Effector memory CD4-positive, alpha-beta T cell (primary cell): ENCODE measurements around the gene MGAT4A.
"Not testable (repeated sequence)": the region's sequence is repeated elsewhere in the genome, so short reads cannot be mapped to it uniquely, and the experiment has no call there.

ENCODE experiments used
- DNase-seq, 3 donors: peaks; one replicate each; pipeline ENCODE4 v3.0.0-alpha.2; 2020
- H3K27ac ChIP-seq: 2 replicates; pipeline ENCODE4 v1.7.0; 2013; ENCODE audit warnings: mild to moderate bottlenecking, low read length, moderate library complexity; ENCODE audit not compliant: insufficient read depth, poor library complexity, severe bottlenecking
- H3K27me3 ChIP-seq: replicated peaks from 2 replicates; pipeline ENCODE4 v1.7.0; 2013; ENCODE audit warnings: mild to moderate bottlenecking, low read length; ENCODE audit not compliant: insufficient read depth, control insufficient read depth, poor library complexity, severe bottlenecking
- H3K36me3 ChIP-seq: 2 replicates; pipeline ENCODE4 v1.7.0; 2013; ENCODE audit warnings: mild to moderate bottlenecking, low read length, moderate library complexity; ENCODE audit not compliant: control insufficient read depth, insufficient read depth
- H3K4me1 ChIP-seq: 2 replicates; pipeline ENCODE4 v1.7.0; 2013; ENCODE audit warnings: low read length, mild to moderate bottlenecking; ENCODE audit not compliant: control insufficient read depth, insufficient read depth, poor library complexity, severe bottlenecking
- H3K4me3 ChIP-seq: 2 replicates; pipeline ENCODE4 v1.7.0; 2013; ENCODE audit warnings: low read length, low read depth, mild to moderate bottlenecking; ENCODE audit not compliant: insufficient read depth, poor library complexity, severe bottlenecking
- H3K9me3 ChIP-seq: 2 replicates; pipeline ENCODE4 v1.7.0; 2013; ENCODE audit warnings: mild to moderate bottlenecking, low read length, moderate library complexity; ENCODE audit not compliant: control insufficient read depth

MGAT4A gene

DNA sequence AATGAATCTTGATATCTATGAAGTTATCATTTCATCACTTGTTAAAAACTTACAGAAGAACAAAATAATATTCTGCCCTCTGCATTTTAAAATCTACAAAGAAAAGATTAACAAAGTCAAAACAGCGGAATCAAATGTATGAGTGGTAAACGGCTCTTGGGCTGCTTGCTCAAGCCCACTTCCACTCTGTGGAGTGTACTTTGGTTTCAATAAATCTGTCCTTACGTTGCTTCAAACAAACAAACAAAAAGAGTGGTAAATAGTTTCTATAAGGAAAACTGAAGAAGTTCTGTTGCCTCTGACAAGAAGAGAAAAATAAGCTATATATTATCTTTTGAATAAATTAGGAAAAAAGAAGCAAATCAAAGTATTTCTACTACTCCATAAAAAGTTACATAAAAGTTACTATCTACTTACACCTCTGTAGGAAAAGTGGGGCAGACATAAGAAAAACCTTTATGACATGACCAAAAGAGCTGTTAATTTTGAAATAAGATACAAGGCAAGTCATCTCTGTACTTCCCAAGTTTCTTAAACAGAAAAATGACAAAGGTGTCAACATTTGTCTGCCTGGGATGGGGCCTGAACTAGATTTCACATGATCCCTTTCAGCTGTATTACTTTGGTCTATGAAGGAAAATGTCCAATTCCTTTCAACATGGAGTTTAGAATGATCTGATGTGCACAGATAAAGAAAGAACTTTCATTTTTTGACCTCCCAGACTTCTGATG lies 56.5 kb downstream of the MGAT4A start:
- H3K27ac ChIP-seq: no peak overlapping the region
- DNase-seq: no peak
- no peaks in the 10 kb centered on the region for H3K27me3 ChIP-seq
- H3K36me3 ChIP-seq: peaks cover 60% of the 10 kb centered on the region
- no peaks in the 10 kb centered on the region for H3K9me3 ChIP-seq
- no peak overlapping the region for H3K4me3 ChIP-seq
- H3K4me1 ChIP-seq: peaks cover 5% of the 10 kb centered on the region

DNA sequence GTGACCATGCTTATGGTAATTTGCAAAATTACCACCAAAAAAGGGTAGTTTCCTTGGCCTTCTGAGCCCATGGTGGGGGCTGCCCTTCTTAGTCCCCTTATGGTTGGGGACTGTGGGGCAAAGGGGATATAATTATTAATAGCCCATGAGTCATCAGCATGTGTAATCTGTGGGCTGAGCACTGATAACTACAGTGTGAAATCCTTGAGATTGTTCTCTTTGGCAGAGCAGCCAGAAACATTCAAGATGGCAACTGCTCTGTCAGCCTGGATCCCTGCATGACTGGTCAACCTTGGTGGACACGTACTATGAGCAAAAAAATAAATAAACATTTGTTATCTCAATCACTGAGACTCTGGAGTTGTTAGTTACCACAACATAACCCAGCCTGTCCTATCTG lies 61.3 kb downstream of the MGAT4A start:
- Histone ChIP-seq H3K4me1 (peaks cover 8% of the 10 kb centered on the region), H3K9me3 (no peaks in the 10 kb centered on the region), H3K4me3 (no peak overlapping the region), H3K36me3 (peaks cover 60% of the 10 kb centered on the region), H3K27ac (no peak overlapping the region), H3K27me3 (no peaks in the 10 kb centered on the region)
- no peak for DNase-seq

DNA sequence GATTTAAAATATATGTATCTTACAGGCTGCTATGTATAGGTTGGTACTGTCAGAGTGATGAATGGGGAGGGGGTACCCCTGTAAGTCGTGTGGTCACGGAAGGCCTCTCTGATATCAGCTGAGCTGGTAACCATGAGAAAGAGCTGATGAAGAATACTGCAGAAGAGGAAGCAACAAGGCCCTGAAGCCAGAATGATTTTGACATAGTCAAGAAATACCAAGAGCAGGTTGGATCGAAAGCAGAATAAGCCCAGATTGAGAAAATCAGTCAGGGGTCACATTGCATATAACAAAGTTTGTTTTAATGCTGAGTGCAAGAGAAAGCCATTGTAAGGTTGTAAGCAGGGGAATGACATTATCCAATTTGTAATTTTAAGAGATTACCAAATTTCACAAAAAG lies 65.3 kb downstream of the MGAT4A start:
- peaks cover 26% of the 10 kb centered on the region for H3K36me3 ChIP-seq
- H3K4me3 ChIP-seq: no peak overlapping the region
- DNase-seq: no peak
- peaks cover 10% of the 10 kb centered on the region for H3K4me1 ChIP-seq
- no peaks in the 10 kb centered on the region for H3K9me3 ChIP-seq
- no peaks in the 10 kb centered on the region for H3K27me3 ChIP-seq
- peak overlapping the region; percentile 27 for H3K27ac ChIP-seq

DNA sequence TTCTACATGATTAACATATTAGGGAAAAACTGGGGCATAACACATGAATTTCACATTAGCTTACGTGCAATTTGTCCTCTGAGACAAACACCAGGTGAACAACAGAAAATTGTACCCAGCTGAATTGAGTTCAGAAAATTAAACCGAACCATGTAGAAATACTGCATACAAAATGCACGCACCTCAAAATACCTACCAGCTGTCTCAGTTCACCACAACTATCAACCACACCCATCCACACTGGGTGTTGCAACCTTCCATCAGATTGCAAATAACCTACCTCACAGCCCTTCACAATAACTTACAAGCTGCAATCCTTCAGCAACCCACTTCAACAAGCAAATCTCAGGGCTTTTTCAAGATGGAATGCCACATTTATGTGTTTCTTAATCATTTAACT lies 66.6 kb downstream of the MGAT4A start:
- Histone ChIP-seq H3K36me3 (peaks cover 14% of the 10 kb centered on the region), H3K27me3 (no peaks in the 10 kb centered on the region), H3K4me3 (no peak overlapping the region), H3K9me3 (no peaks in the 10 kb centered on the region), H3K27ac (peak overlapping the region; percentile 28), H3K4me1 (peaks cover 17% of the 10 kb centered on the region)
- peak in 1 of 3 donors; percentile 26 for DNase-seq

DNA sequence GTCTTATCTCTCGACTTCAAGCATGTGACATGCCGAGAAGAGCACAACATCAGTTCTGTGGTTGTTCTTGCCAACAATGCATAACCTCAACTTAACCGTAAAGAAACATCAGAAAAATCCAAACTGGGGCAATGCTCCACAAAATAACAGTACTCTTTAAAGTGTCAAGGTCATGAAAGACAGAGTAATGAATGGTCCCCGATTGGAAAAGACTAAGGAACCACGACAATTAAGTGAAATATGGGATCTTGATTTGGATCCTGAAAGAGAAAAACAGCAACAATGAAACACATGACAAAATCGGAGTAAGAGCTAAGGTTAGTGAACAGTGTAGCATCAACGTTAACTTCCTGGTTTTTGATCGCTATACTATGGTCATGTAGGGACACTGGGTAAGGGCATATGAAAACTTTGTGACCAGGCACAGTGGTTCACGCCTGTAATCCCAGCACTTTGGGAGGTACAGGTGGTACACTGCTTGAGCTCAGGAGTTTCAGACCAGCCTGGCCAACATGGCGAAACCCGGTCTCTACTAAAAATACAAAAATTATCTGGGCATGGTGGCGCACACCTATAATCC lies 67.3 kb downstream of the MGAT4A start:
- peaks cover 12% of the 10 kb centered on the region for H3K36me3 ChIP-seq
- no peak for DNase-seq
- peak overlapping the region; percentile 23 for H3K4me3 ChIP-seq
- H3K4me1 ChIP-seq: peaks cover 19% of the 10 kb centered on the region
- H3K27ac ChIP-seq: peak overlapping the region; percentile 64
- no peaks in the 10 kb centered on the region for H3K27me3 ChIP-seq
- H3K9me3 ChIP-seq: no peaks in the 10 kb centered on the region

DNA sequence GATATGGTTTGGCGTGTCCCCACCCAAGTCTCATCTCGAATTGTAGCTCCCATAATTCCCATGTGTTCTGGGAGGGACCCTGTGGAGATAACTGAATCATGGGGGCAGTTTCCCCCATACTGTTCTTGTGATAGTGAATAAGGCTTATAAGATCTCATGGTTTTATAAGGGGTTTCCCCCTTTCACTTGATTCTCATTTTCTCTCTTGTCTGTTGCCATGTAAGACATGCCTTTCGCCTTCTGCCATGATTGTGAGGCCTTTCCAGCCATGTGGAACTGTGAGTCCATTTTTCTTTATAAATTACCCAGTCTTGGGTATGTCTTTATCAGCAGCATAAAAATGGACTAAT lies 71.5 kb downstream of the MGAT4A start:
- Histone ChIP-seq H3K4me3 (peak overlapping the region; percentile 26), H3K27ac (peak overlapping the region; percentile 64), H3K4me1 (peaks cover 44% of the 10 kb centered on the region)
- H3K36me3 ChIP-seq, DNase-seq, H3K27me3 ChIP-seq, H3K9me3 ChIP-seq: not testable (repeated sequence)

DNA sequence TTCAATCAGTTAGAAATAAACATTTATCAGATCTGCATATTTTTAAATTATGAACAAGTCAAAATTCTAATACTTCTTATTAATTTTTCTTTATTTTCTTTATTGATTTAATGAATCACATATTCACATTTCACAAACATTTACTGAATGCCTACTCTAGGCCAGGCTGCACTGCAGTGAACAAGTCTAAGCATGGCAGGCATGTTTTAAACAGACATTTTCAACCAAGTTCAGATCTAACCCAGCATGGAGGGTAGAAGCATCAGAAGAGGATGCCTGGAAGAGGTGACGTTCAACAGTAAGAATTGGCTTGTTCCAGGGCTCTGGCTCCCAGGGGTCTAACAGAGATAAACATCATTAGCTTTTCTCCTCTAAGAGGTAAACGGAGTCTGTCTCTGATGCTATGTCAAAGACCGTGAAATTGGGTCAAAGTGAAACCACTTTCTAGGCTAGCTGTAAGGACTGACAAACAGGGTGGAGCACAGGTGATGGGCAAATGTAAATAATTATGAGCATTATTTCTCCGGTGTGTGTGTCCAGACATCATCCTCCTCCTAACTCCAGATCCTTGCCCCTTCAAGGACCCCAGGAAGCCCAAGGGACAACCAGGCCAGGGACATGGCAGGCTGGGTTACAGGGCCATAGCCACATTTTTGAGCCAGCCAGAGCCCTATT lies 72.0 kb downstream of the MGAT4A start:
- Histone ChIP-seq H3K27me3 (no peaks in the 10 kb centered on the region), H3K4me1 (peaks cover 45% of the 10 kb centered on the region), H3K27ac (peak overlapping the region; percentile 64), H3K36me3 (peaks cover 7% of the 10 kb centered on the region), H3K4me3 (peak overlapping the region; percentile 26), H3K9me3 (no peaks in the 10 kb centered on the region)
- peak in 1 of 3 donors; percentile 10 for DNase-seq

DNA sequence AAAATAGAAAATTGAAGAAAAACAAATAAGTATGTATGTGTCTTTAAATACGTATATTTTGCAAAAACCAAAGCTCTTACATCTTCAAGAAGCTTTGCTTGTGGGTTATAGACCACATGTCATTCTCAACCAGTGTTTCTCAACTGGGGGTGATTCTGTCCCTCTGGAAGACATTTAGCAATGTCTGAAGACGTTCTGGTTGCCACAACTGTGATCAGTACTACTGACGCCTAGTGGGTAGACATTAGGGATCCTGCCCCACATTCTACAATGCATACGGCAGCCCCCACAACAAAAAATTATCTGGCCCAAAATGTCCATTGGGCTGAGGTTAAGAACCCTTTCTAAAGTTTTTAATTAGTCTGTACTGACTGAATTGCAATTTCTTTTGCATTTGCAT lies 74.1 kb downstream of the MGAT4A start:
- Histone ChIP-seq H3K4me3 (peak overlapping the region; percentile 6), H3K9me3 (no peaks in the 10 kb centered on the region), H3K4me1 (peaks cover 48% of the 10 kb centered on the region), H3K36me3 (peaks cover 7% of the 10 kb centered on the region), H3K27me3 (no peaks in the 10 kb centered on the region), H3K27ac (peak overlapping the region; percentile 55)
- peak in 2 of 3 donors; percentile 12 to 16 for DNase-seq

DNA sequence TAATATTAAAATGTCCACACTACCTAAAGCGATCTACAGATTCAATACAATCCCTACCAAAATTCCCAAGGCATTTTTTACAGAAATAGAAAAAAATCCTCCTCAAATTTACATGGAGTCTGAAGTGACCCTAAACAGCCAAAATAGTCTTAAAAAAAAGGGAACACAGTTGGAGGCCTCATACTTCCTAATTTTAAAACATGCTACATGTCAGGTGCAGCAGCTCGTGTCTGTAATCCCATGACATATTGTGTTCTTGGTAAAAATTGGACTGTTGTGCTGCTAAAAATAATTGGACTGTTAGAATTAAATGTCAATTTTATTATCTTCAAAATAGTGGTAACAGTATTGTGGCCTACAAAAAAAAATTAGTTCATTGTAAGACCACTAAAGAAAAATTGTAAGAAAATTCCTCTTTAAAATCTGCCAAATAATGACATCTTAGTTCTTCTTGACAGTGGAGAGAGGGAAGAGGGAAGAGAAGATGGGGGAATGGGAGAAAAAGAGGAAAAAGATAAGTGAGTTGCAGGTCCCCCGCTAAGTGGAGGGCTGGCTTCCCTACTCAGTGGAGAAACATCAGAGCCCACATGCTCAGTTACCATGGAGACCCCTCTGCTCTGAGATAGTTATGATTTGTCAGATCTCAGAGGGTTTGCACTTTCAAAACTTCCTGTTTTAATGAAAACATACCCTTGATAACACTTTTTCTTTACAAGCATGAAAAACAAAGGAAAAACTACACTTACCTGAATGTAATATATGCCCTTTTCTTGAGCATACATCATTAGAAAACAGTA lies 76.0 kb downstream of the MGAT4A start:
- Histone ChIP-seq H3K9me3 (no peaks in the 10 kb centered on the region), H3K27me3 (no peaks in the 10 kb centered on the region), H3K4me1 (peaks cover 44% of the 10 kb centered on the region), H3K36me3 (peaks cover 7% of the 10 kb centered on the region), H3K4me3 (no peak overlapping the region), H3K27ac (peak overlapping the region; percentile 55)
- no peak for DNase-seq
